ENCODE results near the gene LGR6. TPM values are rescaled to one million over a fixed set of nuclear protein-coding genes. Genes with fewer than 3 reads are reported as not detected.

The LGR6 gene
- total and polyA plus RNA-seq, 3 donors from 2014 or later, result 8.1 to 18.4 (median 8.3) TPM

- Histone ChIP-seq H3K4me3 (no peak overlapping the region), H3K27me3 (no peaks in the 10 kb centered on the region), H3K9me3 (no peaks in the 10 kb centered on the region), H3K36me3 (ENCODE audit: low read depth, missing control alignments) (no peaks in the 10 kb centered on the region), H3K27ac (no peak overlapping the region), H3K4me1 (no peaks in the 10 kb centered on the region)
- TF ChIP-seq, protein P1, sequence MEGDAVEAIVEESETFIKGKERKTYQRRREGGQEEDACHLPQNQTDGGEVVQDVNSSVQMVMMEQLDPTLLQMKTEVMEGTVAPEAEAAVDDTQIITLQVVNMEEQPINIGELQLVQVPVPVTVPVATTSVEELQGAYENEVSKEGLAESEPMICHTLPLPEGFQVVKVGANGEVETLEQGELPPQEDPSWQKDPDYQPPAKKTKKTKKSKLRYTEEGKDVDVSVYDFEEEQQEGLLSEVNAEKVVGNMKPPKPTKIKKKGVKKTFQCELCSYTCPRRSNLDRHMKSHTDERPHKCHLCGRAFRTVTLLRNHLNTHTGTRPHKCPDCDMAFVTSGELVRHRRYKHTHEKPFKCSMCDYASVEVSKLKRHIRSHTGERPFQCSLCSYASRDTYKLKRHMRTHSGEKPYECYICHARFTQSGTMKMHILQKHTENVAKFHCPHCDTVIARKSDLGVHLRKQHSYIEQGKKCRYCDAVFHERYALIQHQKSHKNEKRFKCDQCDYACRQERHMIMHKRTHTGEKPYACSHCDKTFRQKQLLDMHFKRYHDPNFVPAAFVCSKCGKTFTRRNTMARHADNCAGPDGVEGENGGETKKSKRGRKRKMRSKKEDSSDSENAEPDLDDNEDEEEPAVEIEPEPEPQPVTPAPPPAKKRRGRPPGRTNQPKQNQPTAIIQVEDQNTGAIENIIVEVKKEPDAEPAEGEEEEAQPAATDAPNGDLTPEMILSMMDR (IDR thresholded peaks at IDR 0.05), result no peak
- no peak for TF ChIP-seq POLR2A (IDR thresholded peaks at IDR 0.05)
- no peak for DNase-seq
- WGBS, 2 donors, result 72 to 83% methylated on average over 7 to 8 of the region's 8 CpGs
- intact Hi-C loops (cut with DNase I; ENCODE audit: low total_unique reads), result no loop called here
Measured at GRCh38 chr1:202230939-202231645, 37.5 kb downstream of the LGR6 start.

- no peak for TF ChIP-seq POLR2A (IDR thresholded peaks at IDR 0.05)
- TF ChIP-seq, protein P1 (IDR thresholded peaks at IDR 0.05), result no peak
- no peaks in the 10 kb centered on the region for H3K4me1 ChIP-seq
- no peaks in the 10 kb centered on the region for H3K36me3 ChIP-seq (ENCODE audit: low read depth, missing control alignments)
- no peaks in the 10 kb centered on the region for H3K27me3 ChIP-seq
- no peaks in the 10 kb centered on the region for H3K9me3 ChIP-seq
- DNase-seq, result no peak
- intact Hi-C loops (cut with DNase I; ENCODE audit: low total_unique reads), result no loop called here
- H3K4me3 ChIP-seq, result no peak overlapping the region
- 72 to 76% methylated on average over 4 of the region's 4 CpGs for WGBS, 2 donors
- no peak overlapping the region for H3K27ac ChIP-seq
Measured at GRCh38 chr1:202233171-202233570, 39.6 kb downstream of the LGR6 start.

DNA sequence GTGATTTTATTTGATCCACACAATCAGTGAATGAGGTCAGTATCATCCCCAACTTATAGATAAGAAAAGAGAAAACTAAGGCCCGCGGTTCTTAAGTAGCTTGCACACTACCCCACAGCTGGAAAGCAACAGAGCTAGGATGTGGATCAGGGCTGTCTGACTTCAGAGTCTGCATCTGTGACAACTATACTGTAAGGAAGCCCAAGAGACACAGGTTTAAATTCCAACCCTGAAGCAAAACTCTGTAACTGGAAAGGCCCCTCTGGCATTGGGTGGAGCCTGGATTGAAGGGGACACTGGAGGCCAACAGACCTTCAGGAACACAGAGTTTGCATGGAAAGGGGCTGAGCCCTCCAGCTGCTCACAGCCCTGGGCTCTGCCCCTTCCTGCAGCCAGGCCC is 40.2 kb downstream of the LGR6 start:
- no peaks in the 10 kb centered on the region for H3K27me3 ChIP-seq
- TF ChIP-seq, protein P1 (IDR thresholded peaks at IDR 0.05), result no peak
- TF ChIP-seq POLR2A (IDR thresholded peaks at IDR 0.05), result no peak
- no peak overlapping the region for H3K4me3 ChIP-seq
- WGBS, 2 donors, result 84 to 90% methylated on average over 2 of the region's 2 CpGs
- DNase-seq, result no peak
- intact Hi-C loops (cut with DNase I; ENCODE audit: low total_unique reads), result no loop called here
- no peaks in the 10 kb centered on the region for H3K9me3 ChIP-seq
- no peak overlapping the region for H3K27ac ChIP-seq
- H3K4me1 ChIP-seq, result no peaks in the 10 kb centered on the region
- no peaks in the 10 kb centered on the region for H3K36me3 ChIP-seq (ENCODE audit: low read depth, missing control alignments)

DNA sequence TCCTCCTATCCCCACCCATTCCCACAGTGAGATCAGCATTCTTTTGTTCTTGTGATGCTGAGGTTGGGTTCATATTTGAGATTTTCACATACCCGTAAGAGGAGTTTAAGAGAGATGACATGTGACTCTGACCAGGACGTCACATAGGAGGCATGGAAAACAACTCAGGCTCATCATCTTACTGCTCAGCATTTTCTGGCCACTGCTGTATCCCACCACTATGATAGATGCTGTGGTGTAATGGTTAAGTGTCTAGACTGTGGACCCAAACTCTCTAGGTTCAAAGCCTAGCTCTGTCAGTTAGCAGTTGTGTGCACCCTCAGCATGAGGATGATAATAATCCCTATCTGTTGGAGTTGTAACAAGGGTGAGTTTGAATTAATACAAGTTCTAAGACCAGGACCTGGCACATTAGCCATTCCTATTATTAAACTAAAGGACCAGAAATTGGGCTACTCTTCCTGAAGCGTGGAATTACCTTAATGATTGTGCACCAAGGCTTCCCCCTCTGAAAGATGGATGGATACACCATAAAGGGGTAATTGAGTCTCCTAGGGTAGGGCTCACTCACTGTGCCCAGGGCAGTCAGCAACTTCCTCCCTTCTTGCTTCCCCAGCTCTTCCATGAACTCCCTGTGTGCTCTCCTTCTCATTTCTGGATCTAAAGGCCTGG is 40.9 kb downstream of the LGR6 start:
- no peak for TF ChIP-seq POLR2A (IDR thresholded peaks at IDR 0.05)
- TF ChIP-seq, protein P1 (IDR thresholded peaks at IDR 0.05), result no peak
- Histone ChIP-seq H3K27ac (no peak overlapping the region), H3K27me3 (no peaks in the 10 kb centered on the region), H3K4me3 (no peak overlapping the region), H3K4me1 (no peaks in the 10 kb centered on the region), H3K36me3 (ENCODE audit: low read depth, missing control alignments) (no peaks in the 10 kb centered on the region), H3K9me3 (no peaks in the 10 kb centered on the region)
- intact Hi-C loops (cut with DNase I; ENCODE audit: low total_unique reads), result no loop called here
- WGBS, 2 donors, result 89 to 100% methylated on average over 3 of the region's 3 CpGs
- no peak for DNase-seq

All from testis (tissue), 3 donors.